OCI-LY1 (cell line): Measurements from ENCODE around the gene ZNF26.

Experiments used
- H2AFZ ChIP-seq: fragments of 200-600 bp; sonication (generic), shearing (Covaris generic); 2 replicates; pipeline ENCODE4 v1.6.0; 2014; ENCODE audit warnings: antibody characterized with exemption, mild to moderate bottlenecking, low read length
- H3F3A ChIP-seq: fragments of 200-600 bp; sonication (generic), shearing (Covaris generic); 2 replicates; pipeline ENCODE4 v1.6.0; 2014; ENCODE audit warnings: mild to moderate bottlenecking, antibody characterized with exemption, low read length, moderate library complexity; ENCODE audit not compliant: insufficient read depth
- H3K27ac ChIP-seq: fragments of 200-600 bp; sonication (generic); 2 replicates; pipeline ENCODE4 v1.5.1; 2014; ENCODE audit warnings: low read length, mixed run types, mild to moderate bottlenecking, low read depth; ENCODE audit not compliant: poor library complexity, severe bottlenecking
- H3K27me3 ChIP-seq: fragments of 200-600 bp; sonication (generic); 2 replicates; pipeline ENCODE4 v1.6.0; 2014; ENCODE audit warnings: antibody characterized with exemption, mild to moderate bottlenecking, low read length, moderate library complexity; ENCODE audit not compliant: insufficient read depth
- H3K36me3 ChIP-seq: fragments of 200-600 bp; sonication (generic); 2 replicates; pipeline ENCODE4 v1.6.1; 2014; ENCODE audit warnings: mild to moderate bottlenecking, antibody characterized with exemption, low read length, moderate library complexity, mixed read lengths; ENCODE audit not compliant: insufficient read depth
- H3K4me1 ChIP-seq: fragments of 200-600 bp; sonication (generic); 2 replicates; pipeline ENCODE4 v1.5.1; 2014; ENCODE audit warnings: mild to moderate bottlenecking, low read length, moderate library complexity; ENCODE audit not compliant: insufficient read depth, severe bottlenecking
- H3K4me2 ChIP-seq: fragments of 200-600 bp; sonication (generic), shearing (Covaris generic); 2 replicates; pipeline ENCODE4 v1.6.1; 2014; ENCODE audit warnings: low read length
- H3K4me3 ChIP-seq: fragments of 200-600 bp; sonication (generic); 2 replicates; pipeline ENCODE4 v1.5.1; 2014; ENCODE audit warnings: low read length, low read depth, mild to moderate bottlenecking, mixed read lengths; ENCODE audit not compliant: poor library complexity, severe bottlenecking
- H3K79me2 ChIP-seq: fragments of 200-600 bp; shearing (Covaris generic); 2 replicates; pipeline ENCODE4 v1.6.1; 2016; ENCODE audit warnings: mixed run types, low read length, mixed read lengths; ENCODE audit not compliant: insufficient read depth
- H3K9ac ChIP-seq: fragments of 200-600 bp; sonication (generic), shearing (Covaris generic); 2 replicates; pipeline ENCODE4 v1.6.1; 2014; ENCODE audit warnings: mild to moderate bottlenecking, low read length, mixed read lengths
- H3K9me2 ChIP-seq: fragments of 200-600 bp; sonication (generic), shearing (Covaris generic); 2 replicates; pipeline ENCODE4 v1.6.1; 2014; ENCODE audit warnings: low read depth, mild to moderate bottlenecking, low read length, mixed read lengths
- H3K9me3 ChIP-seq: fragments of 200-600 bp; shearing (Covaris generic); 2 replicates; pipeline ENCODE4 v1.6.1; 2014; ENCODE audit warnings: low read length, mixed read lengths
- H4K20me1 ChIP-seq: fragments of 200-600 bp; sonication (generic), shearing (Covaris generic); 2 replicates; pipeline ENCODE4 v1.6.0; 2016; ENCODE audit warnings: mild to moderate bottlenecking, low read length; ENCODE audit not compliant: insufficient read depth
- CTCF ChIP-seq: fragments of 200-600 bp; sonication (generic), shearing (Covaris generic); IDR thresholded peaks from 2 replicates; pipeline ENCODE4 v1.5.1; 2017; ENCODE audit warnings: mild to moderate bottlenecking, antibody characterized with exemption, low read length, moderate library complexity, mixed read lengths
- EZH2 ChIP-seq: fragments of 200-600 bp; sonication (generic), shearing (Covaris generic); IDR thresholded peaks from 2 replicates; pipeline ENCODE4 v1.8.0; 2017; ENCODE audit warnings: borderline replicate concordance, mixed run types, mild to moderate bottlenecking, antibody characterized with exemption, low read length, moderate library complexity, mixed read lengths

The ZNF26 gene

GRCh38 chr12:132949936-132950837 is 36.0 kb upstream of the ZNF26 start:
- Histone ChIP-seq H3K36me3 (peaks cover 46% of the 10 kb centered on the region), H3K79me2 (no peaks in the 10 kb centered on the region), H4K20me1 (no peaks in the 10 kb centered on the region), H3K27ac (no peak overlapping the region), H2AFZ (no peak overlapping the region), H3K4me3 (no peak overlapping the region), H3F3A (no peaks in the 10 kb centered on the region), H3K4me1 (peaks cover 5% of the 10 kb centered on the region), H3K9me2 (no peaks in the 10 kb centered on the region), H3K9me3 (peaks cover 51% of the 10 kb centered on the region), H3K9ac (no peak overlapping the region), H3K4me2 (no peak overlapping the region), H3K27me3 (no peaks in the 10 kb centered on the region)
- TF ChIP-seq CTCF (no peak), EZH2 (no peak)

- Histone ChIP-seq H3K4me2 (no peak overlapping the region), H3K9me3 (peaks cover 49% of the 10 kb centered on the region), H3F3A (no peaks in the 10 kb centered on the region), H3K4me3 (no peak overlapping the region), H3K9me2 (no peaks in the 10 kb centered on the region), H4K20me1 (no peaks in the 10 kb centered on the region), H3K36me3 (peaks cover 38% of the 10 kb centered on the region), H3K27me3 (no peaks in the 10 kb centered on the region), H3K27ac (no peak overlapping the region), H3K4me1 (peaks cover 9% of the 10 kb centered on the region), H2AFZ (no peak overlapping the region), H3K9ac (no peak overlapping the region), H3K79me2 (no peaks in the 10 kb centered on the region)
- TF ChIP-seq EZH2 (no peak), CTCF (no peak)
Measured at GRCh38 chr12:132950844-132951535, 35.2 kb upstream of the ZNF26 start.

GRCh38 chr12:132951649-132952048 is 34.5 kb upstream of the ZNF26 start:
- Histone ChIP-seq H4K20me1 (no peaks in the 10 kb centered on the region), H3K9me3 (peaks cover 46% of the 10 kb centered on the region), H3K9ac (no peak overlapping the region), H3K4me3 (no peak overlapping the region), H3F3A (no peaks in the 10 kb centered on the region), H3K9me2 (no peaks in the 10 kb centered on the region), H2AFZ (no peak overlapping the region), H3K4me1 (peaks cover 12% of the 10 kb centered on the region), H3K79me2 (no peaks in the 10 kb centered on the region), H3K4me2 (no peak overlapping the region), H3K27ac (no peak overlapping the region), H3K36me3 (peaks cover 31% of the 10 kb centered on the region), H3K27me3 (no peaks in the 10 kb centered on the region)
- TF ChIP-seq CTCF, result no peak
